ENCODE results near the gene ASB1. TPM values are rescaled to one million over a fixed set of nuclear protein-coding genes. Genes with fewer than 3 reads are reported as not detected.

ASB1 gene
- total RNA-seq, 2 donors from 2014 or later = 34.0 to 35.3 TPM

- no peak overlapping the region for H3K4me3 Mint-ChIP-seq
- no peaks in the 10 kb centered on the region for H3K27me3 Mint-ChIP-seq
- H3K9me3 Mint-ChIP-seq = peaks cover 8% of the 10 kb centered on the region
- no peak overlapping the region for H3K27ac Mint-ChIP-seq
- ATAC-seq (replicated peaks) = no peak
- no peaks in the 10 kb centered on the region for H3K4me1 Mint-ChIP-seq
- no peaks in the 10 kb centered on the region for H3K36me3 Mint-ChIP-seq (ENCODE audit: low read depth)
Observed at GRCh38 chr2:238457927-238458324, 31.2 kb downstream of the ASB1 start.

- no peak for ATAC-seq (replicated peaks)
- no peaks in the 10 kb centered on the region for H3K36me3 Mint-ChIP-seq (ENCODE audit: low read depth)
- no peak overlapping the region for H3K27ac Mint-ChIP-seq
- H3K4me1 Mint-ChIP-seq = no peaks in the 10 kb centered on the region
- H3K4me3 Mint-ChIP-seq = no peak overlapping the region
- H3K27me3 Mint-ChIP-seq = no peaks in the 10 kb centered on the region
- peaks cover 8% of the 10 kb centered on the region for H3K9me3 Mint-ChIP-seq
Observed at GRCh38 chr2:238458651-238459050, 31.9 kb downstream of the ASB1 start.

GRCh38 chr2:238459081-238459629 is 32.4 kb downstream of the ASB1 start:
- Mint-ChIP-seq H3K4me3 (no peak overlapping the region), H3K4me1 (no peaks in the 10 kb centered on the region), H3K36me3 (ENCODE audit: low read depth) (no peaks in the 10 kb centered on the region), H3K9me3 (peaks cover 8% of the 10 kb centered on the region), H3K27ac (no peak overlapping the region), H3K27me3 (no peaks in the 10 kb centered on the region)
- no peak for ATAC-seq (replicated peaks)

- Mint-ChIP-seq H3K27me3 (no peaks in the 10 kb centered on the region), H3K36me3 (ENCODE audit: low read depth) (no peaks in the 10 kb centered on the region), H3K4me3 (no peak overlapping the region), H3K27ac (no peak overlapping the region), H3K4me1 (no peaks in the 10 kb centered on the region), H3K9me3 (peaks cover 6% of the 10 kb centered on the region)
- ATAC-seq (replicated peaks) = no peak
Observed at GRCh38 chr2:238461051-238461450, 34.3 kb downstream of the ASB1 start.

GRCh38 chr2:238461491-238461890 is 34.8 kb downstream of the ASB1 start:
- H3K9me3 Mint-ChIP-seq = peaks cover 3% of the 10 kb centered on the region
- H3K27me3 Mint-ChIP-seq = no peaks in the 10 kb centered on the region
- no peak overlapping the region for H3K27ac Mint-ChIP-seq
- no peaks in the 10 kb centered on the region for H3K36me3 Mint-ChIP-seq (ENCODE audit: low read depth)
- no peaks in the 10 kb centered on the region for H3K4me1 Mint-ChIP-seq
- ATAC-seq (replicated peaks) = no peak
- H3K4me3 Mint-ChIP-seq = no peak overlapping the region

GRCh38 chr2:238461916-238462315 is 35.2 kb downstream of the ASB1 start:
- no peaks in the 10 kb centered on the region for H3K27me3 Mint-ChIP-seq
- H3K4me1 Mint-ChIP-seq = no peaks in the 10 kb centered on the region
- no peak overlapping the region for H3K4me3 Mint-ChIP-seq
- no peak for ATAC-seq (replicated peaks)
- no peaks in the 10 kb centered on the region for H3K36me3 Mint-ChIP-seq (ENCODE audit: low read depth)
- H3K9me3 Mint-ChIP-seq = no peaks in the 10 kb centered on the region
- H3K27ac Mint-ChIP-seq = no peak overlapping the region

GRCh38 chr2:238462782-238463396 is 36.2 kb downstream of the ASB1 start:
- Mint-ChIP-seq H3K4me3 (no peak overlapping the region), H3K27me3 (no peaks in the 10 kb centered on the region), H3K4me1 (no peaks in the 10 kb centered on the region), H3K27ac (no peak overlapping the region), H3K36me3 (ENCODE audit: low read depth) (no peaks in the 10 kb centered on the region), H3K9me3 (no peaks in the 10 kb centered on the region)
- ATAC-seq (replicated peaks) = peak; percentile 86

- Mint-ChIP-seq H3K9me3 (peaks cover 6% of the 10 kb centered on the region), H3K36me3 (ENCODE audit: low read depth) (no peaks in the 10 kb centered on the region), H3K4me1 (peaks cover 6% of the 10 kb centered on the region), H3K4me3 (no peak overlapping the region), H3K27me3 (peaks cover 3% of the 10 kb centered on the region), H3K27ac (no peak overlapping the region)
- ATAC-seq (replicated peaks) = no peak
Observed at GRCh38 chr2:238464389-238464788, 37.7 kb downstream of the ASB1 start.

GRCh38 chr2:238465487-238466242 is 38.9 kb downstream of the ASB1 start:
- Mint-ChIP-seq H3K27ac (no peak overlapping the region), H3K9me3 (peaks cover 11% of the 10 kb centered on the region), H3K36me3 (ENCODE audit: low read depth) (no peaks in the 10 kb centered on the region), H3K4me3 (no peak overlapping the region), H3K4me1 (peaks cover 6% of the 10 kb centered on the region), H3K27me3 (peaks cover 3% of the 10 kb centered on the region)
- ATAC-seq (replicated peaks) = no peak

- peaks cover 3% of the 10 kb centered on the region for H3K27me3 Mint-ChIP-seq
- H3K4me1 Mint-ChIP-seq = peaks cover 6% of the 10 kb centered on the region
- peaks cover 11% of the 10 kb centered on the region for H3K9me3 Mint-ChIP-seq
- no peak for ATAC-seq (replicated peaks)
- no peak overlapping the region for H3K27ac Mint-ChIP-seq
- no peak overlapping the region for H3K4me3 Mint-ChIP-seq
- H3K36me3 Mint-ChIP-seq (ENCODE audit: low read depth) = no peaks in the 10 kb centered on the region
Observed at GRCh38 chr2:238466243-238466756, 39.6 kb downstream of the ASB1 start.

GRCh38 chr2:238467062-238467461 is 40.3 kb downstream of the ASB1 start:
- Mint-ChIP-seq H3K27ac (no peak overlapping the region), H3K4me3 (no peak overlapping the region), H3K27me3 (peaks cover 3% of the 10 kb centered on the region), H3K4me1 (peaks cover 6% of the 10 kb centered on the region), H3K36me3 (ENCODE audit: low read depth) (no peaks in the 10 kb centered on the region), H3K9me3 (peaks cover 11% of the 10 kb centered on the region)
- ATAC-seq (replicated peaks) = no peak

- no peak for ATAC-seq (replicated peaks)
- peaks cover 3% of the 10 kb centered on the region for H3K27me3 Mint-ChIP-seq
- peaks cover 19% of the 10 kb centered on the region for H3K9me3 Mint-ChIP-seq
- peaks cover 6% of the 10 kb centered on the region for H3K4me1 Mint-ChIP-seq
- H3K36me3 Mint-ChIP-seq (ENCODE audit: low read depth) = no peaks in the 10 kb centered on the region
- H3K27ac Mint-ChIP-seq = no peak overlapping the region
- H3K4me3 Mint-ChIP-seq = no peak overlapping the region
Observed at GRCh38 chr2:238467792-238468191, 41.1 kb downstream of the ASB1 start.

- H3K4me3 Mint-ChIP-seq = no peak overlapping the region
- no peak for ATAC-seq (replicated peaks)
- peaks cover 26% of the 10 kb centered on the region for H3K9me3 Mint-ChIP-seq
- H3K27me3 Mint-ChIP-seq = peaks cover 3% of the 10 kb centered on the region
- H3K27ac Mint-ChIP-seq = no peak overlapping the region
- no peaks in the 10 kb centered on the region for H3K36me3 Mint-ChIP-seq (ENCODE audit: low read depth)
- H3K4me1 Mint-ChIP-seq = peaks cover 6% of the 10 kb centered on the region
Observed at GRCh38 chr2:238469155-238469554, 42.4 kb downstream of the ASB1 start.

GRCh38 chr2:238473014-238473413 is 46.3 kb downstream of the ASB1 start:
- H3K4me1 Mint-ChIP-seq = peaks cover 6% of the 10 kb centered on the region
- no peak overlapping the region for H3K4me3 Mint-ChIP-seq
- no peaks in the 10 kb centered on the region for H3K36me3 Mint-ChIP-seq (ENCODE audit: low read depth)
- H3K27me3 Mint-ChIP-seq = peaks cover 3% of the 10 kb centered on the region
- ATAC-seq (replicated peaks) = no peak
- H3K27ac Mint-ChIP-seq = no peak overlapping the region
- H3K9me3 Mint-ChIP-seq = peaks cover 26% of the 10 kb centered on the region

- peaks cover 6% of the 10 kb centered on the region for H3K4me1 Mint-ChIP-seq
- no peak for ATAC-seq (replicated peaks)
- no peaks in the 10 kb centered on the region for H3K36me3 Mint-ChIP-seq (ENCODE audit: low read depth)
Observed at GRCh38 chr2:238473523-238473922, 46.8 kb downstream of the ASB1 start.

More at GRCh38 chr2:238473523-238473922, 46.8 kb downstream of the ASB1 start:
- Mint-ChIP-seq H3K9me3 (peaks cover 31% of the 10 kb centered on the region), H3K4me3 (no peak overlapping the region), H3K27me3 (peaks cover 3% of the 10 kb centered on the region), H3K27ac (no peak overlapping the region)

Data from activated T-helper 17 cell treated with anti-CD3 and anti-CD28 coated beads, Interleukin-2, amount 50 U/mL, for 72 hours (primary cell).